BLaER1 treated with 17β-estradiol and CSF1 and Interleukin-3, amounts not matched to agents 10 nM and 100 nM (cell line): Measurements from ENCODE around the gene GP9.

Experiments
- H3K27ac ChIP-seq, 11 experiments: shearing (Covaris generic); formaldehyde crosslinking; 2 replicates each; pipeline ENCODE4 v1.8.1; 2022
- H3K27me3 ChIP-seq, 11 experiments: shearing (Covaris generic); formaldehyde crosslinking; 2 replicates each; pipeline ENCODE4 v1.8.1; 2022
- H3K36me3 ChIP-seq, 11 experiments: shearing (Covaris generic); formaldehyde crosslinking; 2 replicates each; pipeline ENCODE4 v1.8.1; 2022
- H3K4me1 ChIP-seq, 10 experiments: shearing (Covaris generic); formaldehyde crosslinking; 2 replicates each; pipeline ENCODE4 v1.8.1; 2022
- H3K4me2 ChIP-seq, 11 experiments: shearing (Covaris generic); formaldehyde crosslinking; 2 replicates each; pipeline ENCODE4 v1.8.1; 2022
- H3K4me3 ChIP-seq, 10 experiments: shearing (Covaris generic); formaldehyde crosslinking; 2 replicates each; pipeline ENCODE4 v1.8.1; 2022
- H3K9ac ChIP-seq, 11 experiments: shearing (Covaris generic); formaldehyde crosslinking; 2 replicates each; pipeline ENCODE4 v1.8.1; 2022
- H3K9me3 ChIP-seq, 11 experiments: shearing (Covaris generic); formaldehyde crosslinking; replicated peaks in 1 of 11; 2 replicates each; pipeline ENCODE4 v1.8.1; 2022
- H4K20me1 ChIP-seq, 11 experiments: shearing (Covaris generic); formaldehyde crosslinking; 2 replicates each; pipeline ENCODE4 v1.8.1; 2022
- Cebpa-rat ChIP-seq, 11 experiments: shearing (Covaris generic); IDR thresholded peaks; 2 replicates each; pipeline ENCODE4 v1.8.1; 2022

Gene GP9

DNA sequence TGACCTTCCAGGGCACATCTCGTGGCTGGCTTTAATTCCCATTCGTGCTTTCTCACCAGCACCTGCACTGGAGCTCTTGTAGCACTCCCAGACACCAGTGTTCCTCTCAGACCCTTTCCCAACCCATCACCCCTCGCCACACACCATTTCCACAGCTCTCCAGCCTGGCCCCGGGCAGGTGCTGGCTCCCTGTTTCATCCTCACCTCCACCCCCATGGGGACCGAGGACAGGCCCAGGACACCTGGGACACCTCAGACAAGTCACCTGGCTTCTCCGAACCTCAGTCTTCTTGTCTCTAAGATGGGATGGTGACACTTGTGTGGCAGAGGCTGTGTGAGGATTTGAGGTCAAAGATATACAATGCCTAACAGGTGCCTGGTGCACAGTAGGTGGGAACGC is 27.4 kb upstream of the GP9 start:
- H3K4me1 ChIP-seq = peaks cover 21 to 65% (median 58%) of the 10 kb centered on the region in 10 experiments
- no peak overlapping the region for H3K4me3 ChIP-seq
- peaks cover 0 to 3% (median 0%) of the 10 kb centered on the region in 11 experiments; a peak in 1 of 22 replicates for H3K27me3 ChIP-seq
- TF ChIP-seq Cebpa-rat (IDR thresholded peaks at IDR 0.05) = no peak
- H3K9ac ChIP-seq = peak overlapping the region in 3 of 11 experiments; percentile 3 to 52 (median 49); a peak in 4 of 22 replicates
- H3K9me3 ChIP-seq = peaks cover 5 to 14% (median 9%) of the 10 kb centered on the region in 11 experiments; a peak in 16 of 22 replicates
- H4K20me1 ChIP-seq = no peaks in the 10 kb centered on the region
- H3K4me2 ChIP-seq = peak overlapping the region in 10 of 11 experiments; percentile 14 to 85 (median 72); a peak in 18 of 22 replicates
- H3K27ac ChIP-seq = peak overlapping the region in 3 of 11 experiments; percentile 5 to 31 (median 20); a peak in 1 of 22 replicates
- H3K36me3 ChIP-seq = no peaks in the 10 kb centered on the region

GRCh38 chr3:129033633-129034321 is 26.8 kb upstream of the GP9 start:
- Histone ChIP-seq H3K9ac (peak overlapping the region in 2 of 11 experiments; percentile 3 to 52; a peak in 1 of 22 replicates), H3K9me3 (peaks cover 5 to 14% (median 9%) of the 10 kb centered on the region in 11 experiments; a peak in 16 of 22 replicates), H3K4me3 (no peak overlapping the region), H3K27me3 (peaks cover 0 to 3% (median 0%) of the 10 kb centered on the region in 11 experiments; a peak in 1 of 22 replicates), H3K36me3 (no peaks in the 10 kb centered on the region), H3K27ac (no peak overlapping the region), H3K4me2 (peak overlapping the region in 10 of 11 experiments; percentile 24 to 85 (median 72); a peak in 18 of 22 replicates), H3K4me1 (peaks cover 24 to 71% (median 65%) of the 10 kb centered on the region in 10 experiments), H4K20me1 (no peaks in the 10 kb centered on the region)
- no peak for TF ChIP-seq Cebpa-rat (IDR thresholded peaks at IDR 0.05)

- Histone ChIP-seq H4K20me1 (peaks cover 0 to 5% (median 0%) of the 10 kb centered on the region in 11 experiments; a peak in 2 of 22 replicates), H3K4me1 (peaks cover 33 to 80% (median 73%) of the 10 kb centered on the region in 10 experiments), H3K9ac (no peak overlapping the region), H3K4me2 (peak overlapping the region in 10 of 11 experiments; percentile 51 to 85 (median 72); a peak in 17 of 22 replicates), H3K27ac (no peak overlapping the region), H3K36me3 (no peaks in the 10 kb centered on the region), H3K9me3 (peaks cover 5 to 14% (median 9%) of the 10 kb centered on the region in 11 experiments; a peak in 16 of 22 replicates), H3K27me3 (peaks cover 0 to 3% (median 0%) of the 10 kb centered on the region in 11 experiments; a peak in 1 of 22 replicates), H3K4me3 (no peak overlapping the region)
- no peak for TF ChIP-seq Cebpa-rat (IDR thresholded peaks at IDR 0.05)
Measured at GRCh38 chr3:129034642-129035041, 25.9 kb upstream of the GP9 start.

- H3K4me3 ChIP-seq = no peak overlapping the region
- peak overlapping the region; percentile 49 to 85 (median 68) for H3K4me2 ChIP-seq
- H4K20me1 ChIP-seq = peaks cover 0 to 9% (median 0%) of the 10 kb centered on the region in 11 experiments; a peak in 2 of 22 replicates
- H3K9ac ChIP-seq = peak overlapping the region in 3 of 11 experiments; percentile 12 to 42 (median 26); a peak in 4 of 22 replicates
- peaks cover 0 to 3% (median 0%) of the 10 kb centered on the region in 11 experiments; a peak in 1 of 22 replicates for H3K27me3 ChIP-seq
- no peak for TF ChIP-seq Cebpa-rat (IDR thresholded peaks at IDR 0.05)
- peak overlapping the region in 3 of 11 experiments; percentile 8 to 44 (median 29); a peak in 3 of 22 replicates for H3K27ac ChIP-seq
- H3K36me3 ChIP-seq = no peaks in the 10 kb centered on the region
- peaks cover 0 to 5% (median 2%) of the 10 kb centered on the region in 11 experiments; a peak in 10 of 22 replicates for H3K9me3 ChIP-seq
- H3K4me1 ChIP-seq = peaks cover 34 to 89% (median 83%) of the 10 kb centered on the region in 10 experiments
Measured at GRCh38 chr3:129035360-129036221, 25.0 kb upstream of the GP9 start.

GRCh38 chr3:129036222-129037092 is 24.1 kb upstream of the GP9 start:
- peak overlapping the region in 3 of 11 experiments; percentile 12 to 42 (median 26); a peak in 4 of 22 replicates for H3K9ac ChIP-seq
- peaks cover 0 to 9% (median 0%) of the 10 kb centered on the region in 11 experiments; a peak in 2 of 22 replicates for H4K20me1 ChIP-seq
- H3K4me1 ChIP-seq = peaks cover 34 to 88% (median 79%) of the 10 kb centered on the region in 10 experiments
- peak overlapping the region in 3 of 11 experiments; percentile 8 to 44 (median 29); a peak in 3 of 22 replicates for H3K27ac ChIP-seq
- no peaks in the 10 kb centered on the region for H3K9me3 ChIP-seq
- no peak for TF ChIP-seq Cebpa-rat (IDR thresholded peaks at IDR 0.05)
- no peak overlapping the region for H3K4me3 ChIP-seq
- peaks cover 0 to 3% (median 0%) of the 10 kb centered on the region in 11 experiments; a peak in 1 of 22 replicates for H3K27me3 ChIP-seq
- no peaks in the 10 kb centered on the region for H3K36me3 ChIP-seq
- H3K4me2 ChIP-seq = peak overlapping the region; percentile 30 to 85 (median 68)

- H3K9ac ChIP-seq = no peak overlapping the region
- H3K4me2 ChIP-seq = peak overlapping the region in 1 of 11 experiments; percentile 75; a peak in 1 of 22 replicates
- no peak overlapping the region for H3K4me3 ChIP-seq
- H3K36me3 ChIP-seq = no peaks in the 10 kb centered on the region
- peaks cover 0 to 9% (median 0%) of the 10 kb centered on the region in 11 experiments; a peak in 2 of 22 replicates for H4K20me1 ChIP-seq
- H3K27me3 ChIP-seq = peaks cover 0 to 3% (median 0%) of the 10 kb centered on the region in 11 experiments; a peak in 1 of 22 replicates
- H3K4me1 ChIP-seq = peaks cover 34 to 82% (median 73%) of the 10 kb centered on the region in 10 experiments
- no peaks in the 10 kb centered on the region; a peak in 1 of 22 replicates for H3K9me3 ChIP-seq
- H3K27ac ChIP-seq = no peak overlapping the region
- TF ChIP-seq Cebpa-rat (IDR thresholded peaks at IDR 0.05) = no peak
Measured at GRCh38 chr3:129037093-129037419, 23.5 kb upstream of the GP9 start.

DNA sequence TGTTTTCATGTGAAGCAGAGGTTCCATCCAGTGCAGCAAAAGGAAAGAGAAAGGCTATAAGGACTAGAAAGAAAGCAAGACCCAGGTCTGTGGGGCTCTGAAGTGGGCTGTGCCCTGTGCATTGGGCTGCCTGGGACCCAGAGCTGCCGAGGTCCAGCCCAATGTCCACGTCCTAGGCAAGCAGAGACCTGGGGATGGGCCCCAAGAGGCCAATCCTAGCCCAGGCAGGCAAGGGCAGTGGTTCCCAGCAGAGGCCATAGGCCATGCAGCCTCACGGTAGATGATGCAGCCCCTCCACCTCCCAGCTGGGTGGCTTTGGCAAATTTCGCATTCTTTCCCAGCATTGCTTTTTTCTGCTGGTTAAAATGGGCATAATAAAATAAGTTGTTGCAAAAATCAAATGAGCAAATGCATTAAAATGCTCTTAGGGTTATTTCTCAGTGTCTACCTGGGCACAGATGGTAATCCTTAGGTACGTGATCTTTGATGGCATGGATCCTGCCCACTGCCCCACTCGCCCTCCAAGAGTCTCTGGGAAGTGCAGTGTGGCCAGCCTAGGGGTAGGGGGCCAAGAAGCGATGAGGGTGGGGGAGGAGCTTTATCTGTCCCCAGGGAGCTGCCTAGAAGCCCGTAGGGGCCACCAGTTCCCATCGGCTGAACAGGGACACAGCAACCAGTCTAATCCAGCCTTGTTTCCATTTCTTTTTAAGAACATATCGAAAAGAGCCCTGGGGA is 22.3 kb upstream of the GP9 start:
- H4K20me1 ChIP-seq = peaks cover 0 to 9% (median 0%) of the 10 kb centered on the region in 11 experiments; a peak in 2 of 22 replicates
- TF ChIP-seq Cebpa-rat (IDR thresholded peaks at IDR 0.05) = no peak
- H3K27ac ChIP-seq = no peak overlapping the region
- H3K4me3 ChIP-seq = no peak overlapping the region
- H3K4me1 ChIP-seq = peaks cover 34 to 70% (median 61%) of the 10 kb centered on the region in 10 experiments
- no peaks in the 10 kb centered on the region for H3K36me3 ChIP-seq
- no peaks in the 10 kb centered on the region; a peak in 2 of 22 replicates for H3K9me3 ChIP-seq
- H3K4me2 ChIP-seq = peak overlapping the region in 10 of 11 experiments; percentile 34 to 83 (median 73); a peak in 18 of 22 replicates
- 0 out of 22 replicates have a peak overlapping the region, but pooled peaks of 1 of the 11 experiments have one; percentile 30 for H3K9ac ChIP-seq
- no peaks in the 10 kb centered on the region for H3K27me3 ChIP-seq
